ENCODE data around the gene ATP2C2.

Gene ATP2C2

GRCh38 chr16:84382396-84382795, 14.1 kb downstream of the ATP2C2 start:
- no peaks in the 10 kb centered on the region for H3K27me3 ChIP-seq (ENCODE audit: control insufficient read depth, low read length)
- no peaks in the 10 kb centered on the region for H3K9me3 ChIP-seq (ENCODE audit: control insufficient read depth, insufficient read depth, low read length)
- no peaks in the 10 kb centered on the region for H3K4me1 ChIP-seq (ENCODE audit: control insufficient read depth, low read length)
- TF ChIP-seq CTCF (IDR thresholded peaks at IDR 0.05; ENCODE audit: low read depth, low read length, poor library complexity, severe bottlenecking): no peak
- no peak for TF ChIP-seq EZH2phosphoT487 (IDR thresholded peaks at IDR 0.05; ENCODE audit: borderline replicate concordance, low read length)
- no peaks in the 10 kb centered on the region for H3K79me2 ChIP-seq (ENCODE audit: control insufficient read depth, low read length)
- H3K4me3 ChIP-seq (ENCODE audit: low read length): no peak overlapping the region
- no peak overlapping the region for H3K4me2 ChIP-seq (ENCODE audit: low read length)
- no peaks in the 10 kb centered on the region for H3K9me2 ChIP-seq (replicated peaks; ENCODE audit: control insufficient read depth, low read length)
- H3K36me3 ChIP-seq (ENCODE audit: control insufficient read depth, low read length): no peaks in the 10 kb centered on the region
- H3F3A ChIP-seq (ENCODE audit: control insufficient read depth, insufficient read depth): no peaks in the 10 kb centered on the region
- H4K20me1 ChIP-seq (ENCODE audit: control insufficient read depth, insufficient read depth, low read depth, low read length): no peaks in the 10 kb centered on the region
- H3K27ac ChIP-seq (ENCODE audit: low read depth, low read length): no peak overlapping the region

- no peaks in the 10 kb centered on the region for H3F3A ChIP-seq (ENCODE audit: control insufficient read depth, insufficient read depth)
- no peaks in the 10 kb centered on the region for H3K9me3 ChIP-seq (ENCODE audit: control insufficient read depth, insufficient read depth, low read length)
- no peaks in the 10 kb centered on the region for H3K4me1 ChIP-seq (ENCODE audit: control insufficient read depth, low read length)
- no peak overlapping the region for H3K4me2 ChIP-seq (ENCODE audit: low read length)
- H4K20me1 ChIP-seq (ENCODE audit: control insufficient read depth, insufficient read depth, low read depth, low read length): no peaks in the 10 kb centered on the region
- H3K36me3 ChIP-seq (ENCODE audit: control insufficient read depth, low read length): no peaks in the 10 kb centered on the region
- no peaks in the 10 kb centered on the region for H3K27me3 ChIP-seq (ENCODE audit: control insufficient read depth, low read length)
- no peak for TF ChIP-seq EZH2phosphoT487 (IDR thresholded peaks at IDR 0.05; ENCODE audit: borderline replicate concordance, low read length)
- TF ChIP-seq CTCF (IDR thresholded peaks at IDR 0.05; ENCODE audit: low read depth, low read length, poor library complexity, severe bottlenecking): no peak
- no peaks in the 10 kb centered on the region for H3K9me2 ChIP-seq (replicated peaks; ENCODE audit: control insufficient read depth, low read length)
- no peaks in the 10 kb centered on the region for H3K79me2 ChIP-seq (ENCODE audit: control insufficient read depth, low read length)
- H3K4me3 ChIP-seq (ENCODE audit: low read length): no peak overlapping the region
- H3K27ac ChIP-seq (ENCODE audit: low read depth, low read length): no peak overlapping the region
Observed at GRCh38 chr16:84383106-84383505, 14.8 kb downstream of the ATP2C2 start.

GRCh38 chr16:84386047-84386446, 17.7 kb downstream of the ATP2C2 start:
- no peak overlapping the region for H3K4me3 ChIP-seq (ENCODE audit: low read length)
- no peaks in the 10 kb centered on the region for H3K4me1 ChIP-seq (ENCODE audit: control insufficient read depth, low read length)
- H3K9me3 ChIP-seq (ENCODE audit: control insufficient read depth, insufficient read depth, low read length): no peaks in the 10 kb centered on the region
- H3K36me3 ChIP-seq (ENCODE audit: control insufficient read depth, low read length): no peaks in the 10 kb centered on the region
- TF ChIP-seq EZH2phosphoT487 (IDR thresholded peaks at IDR 0.05; ENCODE audit: borderline replicate concordance, low read length): no peak
- no peak for TF ChIP-seq CTCF (IDR thresholded peaks at IDR 0.05; ENCODE audit: low read depth, low read length, poor library complexity, severe bottlenecking)
- H3K27me3 ChIP-seq (ENCODE audit: control insufficient read depth, low read length): no peaks in the 10 kb centered on the region
- H3K79me2 ChIP-seq (ENCODE audit: control insufficient read depth, low read length): no peaks in the 10 kb centered on the region
- H3K27ac ChIP-seq (ENCODE audit: low read depth, low read length): no peak overlapping the region
- H4K20me1 ChIP-seq (ENCODE audit: control insufficient read depth, insufficient read depth, low read depth, low read length): no peaks in the 10 kb centered on the region
- no peaks in the 10 kb centered on the region for H3F3A ChIP-seq (ENCODE audit: control insufficient read depth, insufficient read depth)
- no peak overlapping the region for H3K4me2 ChIP-seq (ENCODE audit: low read length)
- H3K9me2 ChIP-seq (replicated peaks; ENCODE audit: control insufficient read depth, low read length): no peaks in the 10 kb centered on the region

GRCh38 chr16:84387021-84387420, 18.7 kb downstream of the ATP2C2 start:
- no peaks in the 10 kb centered on the region for H4K20me1 ChIP-seq (ENCODE audit: control insufficient read depth, insufficient read depth, low read depth, low read length)
- H3K9me3 ChIP-seq (ENCODE audit: control insufficient read depth, insufficient read depth, low read length): no peaks in the 10 kb centered on the region
- no peak overlapping the region for H3K27ac ChIP-seq (ENCODE audit: low read depth, low read length)
- H3K9me2 ChIP-seq (replicated peaks; ENCODE audit: control insufficient read depth, low read length): no peaks in the 10 kb centered on the region
- no peaks in the 10 kb centered on the region for H3K79me2 ChIP-seq (ENCODE audit: control insufficient read depth, low read length)
- no peaks in the 10 kb centered on the region for H3K4me1 ChIP-seq (ENCODE audit: control insufficient read depth, low read length)
- H3K27me3 ChIP-seq (ENCODE audit: control insufficient read depth, low read length): no peaks in the 10 kb centered on the region
- no peak overlapping the region for H3K4me3 ChIP-seq (ENCODE audit: low read length)
- no peak overlapping the region for H3K4me2 ChIP-seq (ENCODE audit: low read length)
- TF ChIP-seq CTCF (IDR thresholded peaks at IDR 0.05; ENCODE audit: low read depth, low read length, poor library complexity, severe bottlenecking): no peak
- TF ChIP-seq EZH2phosphoT487 (IDR thresholded peaks at IDR 0.05; ENCODE audit: borderline replicate concordance, low read length): no peak
- no peaks in the 10 kb centered on the region for H3K36me3 ChIP-seq (ENCODE audit: control insufficient read depth, low read length)
- no peaks in the 10 kb centered on the region for H3F3A ChIP-seq (ENCODE audit: control insufficient read depth, insufficient read depth)
